Liver (tissue), 9 donors: ENCODE results near the gene IFT80. TPM values are rescaled to one million over a fixed set of nuclear protein-coding genes. Genes with fewer than 3 reads are reported as not detected.

Source experiments
- DNase-seq: peaks from one replicate; pipeline ENCODE4 v3.0.0-alpha.2; 2017; ENCODE audit warnings: low spot score
- H3K27ac ChIP-seq, 2 donors: one replicate each; pipeline ENCODE4 v1.7.0; 2013; ENCODE audit warnings: inconsistent platforms in 2 of 2, low read length in 2 of 2, control low read depth in 1 of 2, low read depth in 1 of 2, mild to moderate bottlenecking in 1 of 2
- H3K27me3 ChIP-seq, 4 donors: one replicate each; pipeline versions ENCODE4 v1.6.1 to v1.7.0; 2013; ENCODE audit warnings: low read length in 3 of 4, inconsistent platforms in 1 of 4, mild to moderate bottlenecking in 1 of 4, moderate library complexity in 1 of 4; ENCODE audit not compliant: control insufficient read depth in 4 of 4, insufficient read depth in 4 of 4
- H3K36me3 ChIP-seq, 4 donors: one replicate each; pipeline versions ENCODE4 v1.6.1 to v1.7.0; 2013; ENCODE audit warnings: low read length in 3 of 4, mild to moderate bottlenecking in 3 of 4, low read depth in 1 of 4, moderate library complexity in 1 of 4; ENCODE audit not compliant: control insufficient read depth in 4 of 4, insufficient read depth in 3 of 4
- H3K4me1 ChIP-seq, 4 donors: one replicate each; pipeline versions ENCODE4 v1.6.1 to v1.7.0; 2013; ENCODE audit warnings: low read length in 3 of 4, mild to moderate bottlenecking in 3 of 4, moderate library complexity in 1 of 4; ENCODE audit not compliant: control insufficient read depth in 4 of 4, insufficient read depth in 4 of 4
- H3K4me3 ChIP-seq, 3 donors: one replicate each; pipeline versions ENCODE4 v1.6.1 to v1.7.0; 2013; ENCODE audit warnings: low read length in 3 of 3, control low read depth in 1 of 3, low read depth in 1 of 3, mild to moderate bottlenecking in 1 of 3
- H3K9ac ChIP-seq, 2 donors: one replicate each; pipeline ENCODE4 v1.7.0; 2013; ENCODE audit warnings: low read length in 2 of 2, mild to moderate bottlenecking in 2 of 2, moderate library complexity in 2 of 2, control low read depth in 1 of 2, low read depth in 1 of 2
- H3K9me3 ChIP-seq, 4 donors: one replicate each; pipeline versions ENCODE4 v1.6.1 to v1.7.0; 2013; ENCODE audit warnings: low read length in 3 of 4; ENCODE audit not compliant: control insufficient read depth in 4 of 4
- CTCF ChIP-seq: fragments of 150-350 bp; IDR thresholded peaks from 2 replicates; pipeline ENCODE4 v1.5.1; 2017; ENCODE audit warnings: improper control_type of control experiment, low read depth, low read length; ENCODE audit not compliant: missing input control
- EGR1 ChIP-seq, 2 donors: IDR thresholded peaks; 2 replicates each; pipeline ENCODE4 v1.6.1; 2016 to 2018; ENCODE audit warnings: antibody characterized with exemption in 2 of 2, low read depth in 2 of 2
- FOXA2 ChIP-seq: IDR thresholded peaks from 2 replicates; pipeline ENCODE4 v1.6.1; 2016; ENCODE audit warnings: antibody characterized with exemption
- GABPA ChIP-seq, 2 donors: IDR thresholded peaks in 1 of 2; conservative IDR thresholded peaks in 1 of 2; 2 replicates each; pipeline ENCODE4 v1.6.1; 2016; ENCODE audit warnings: antibody characterized with exemption in 2 of 2, mild to moderate bottlenecking in 1 of 2, moderate library complexity in 1 of 2
- JUND ChIP-seq, 2 donors: IDR thresholded peaks; 2 replicates each; pipeline ENCODE4 v1.6.1; 2016; ENCODE audit warnings: antibody characterized with exemption in 2 of 2
- NR2F2 ChIP-seq: IDR thresholded peaks from 2 replicates; pipeline ENCODE4 v1.6.1; 2016; ENCODE audit warnings: antibody characterized with exemption
- REST ChIP-seq: IDR thresholded peaks from 2 replicates; pipeline ENCODE4 v1.6.1; 2016; ENCODE audit warnings: antibody characterized with exemption, mild to moderate bottlenecking
- RXRA ChIP-seq, 2 donors: IDR thresholded peaks; 2 replicates each; pipeline ENCODE4 v1.6.1; 2017 to 2018; ENCODE audit warnings: antibody characterized with exemption in 2 of 2, mild to moderate bottlenecking in 1 of 2
- TAF1 ChIP-seq: conservative IDR thresholded peaks from 2 replicates; pipeline ENCODE4 v1.6.1; 2016; ENCODE audit warnings: antibody characterized with exemption, mild to moderate bottlenecking
- YY1 ChIP-seq: IDR thresholded peaks from 2 replicates; pipeline ENCODE4 v1.6.1; 2016; ENCODE audit warnings: antibody characterized with exemption, mild to moderate bottlenecking
- WGBS: extraction: QIAGEN DNeasy Blood & Tissue Kit; methylation state at CpG from one replicate; pipeline ENCODE4 v1.1.7; 2013; 5-methylcytosine and 5-hydroxymethylcytosine counted together
- polyA plus RNA-seq, 2 donors: library from polyadenylated mRNA; stranded (reverse) in 1 of 2; unstranded in 1 of 2; fragments of 200-250 nt in 1 of 2; fragments of >200 nt in 1 of 2; fragmentation: Nextera tagmentation in 1 of 2; extraction: Ambion mirVana in 1 of 2; gene quantifications; one replicate each; pipeline versions ENCODE4 v1.2.1 to v1.2.3, GENCODE V29; 2013 to 2015
- total RNA-seq, 2 donors: library from RNA; depleted of rRNA; stranded (reverse); fragments of >200 nt; gene quantifications; one replicate each; pipeline ENCODE4 v1.2.3, GENCODE V29; 2014
- TF ChIP-seq, protein P1 (sequence below): IDR thresholded peaks from 2 replicates; pipeline ENCODE4 v1.6.1; 2016; ENCODE audit warnings: antibody characterized with exemption
- donor health status: healthy.
- donor health status: healthy.
- donor health status: healthy.
- donor health status: healthy.
- donor health status: healthy.

Gene IFT80
- total and polyA plus RNA-seq, 4 donors, result 3.5 to 15.7 (median 8.3) TPM

DNA sequence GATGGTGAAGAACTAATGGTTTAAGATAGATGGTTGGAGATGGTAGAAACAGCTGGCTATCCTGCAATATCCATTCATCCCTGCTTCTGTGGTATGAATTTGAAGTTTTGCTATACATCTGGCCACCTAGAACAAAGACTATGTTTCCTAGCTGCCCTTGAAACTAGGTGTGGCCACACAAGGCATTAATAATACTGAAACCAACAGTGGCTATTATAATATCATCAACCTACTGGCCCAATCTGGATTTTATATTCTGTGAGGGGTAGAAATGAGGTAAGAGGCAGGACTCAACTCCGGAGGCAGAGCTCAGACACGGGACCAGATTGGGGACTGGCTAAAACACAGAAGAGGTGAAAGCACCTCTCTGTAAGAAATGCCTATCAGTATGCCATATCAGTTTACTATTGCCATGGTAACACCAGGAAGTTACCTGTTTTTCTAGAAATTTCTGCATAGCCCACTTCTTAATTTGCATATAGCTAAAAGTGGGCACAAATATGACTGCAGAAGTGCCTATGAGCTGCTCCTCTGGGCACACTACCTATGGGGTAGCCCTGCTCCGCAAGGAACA lies 8.4 kb downstream of the IFT80 start:
- H3K27me3 ChIP-seq, result no peaks in the 10 kb centered on the region
- 96% methylated on average over 3 of the region's 3 CpGs for WGBS
- H3K27ac ChIP-seq, result no peak overlapping the region
- no peak overlapping the region for H3K9ac ChIP-seq
- DNase-seq, result no peak
- no peaks in the 10 kb centered on the region for H3K36me3 ChIP-seq
- no peak overlapping the region for H3K4me3 ChIP-seq
- H3K9me3 ChIP-seq, result no peaks in the 10 kb centered on the region
- no peaks in the 10 kb centered on the region for H3K4me1 ChIP-seq
- TF ChIP-seq, protein P1, sequence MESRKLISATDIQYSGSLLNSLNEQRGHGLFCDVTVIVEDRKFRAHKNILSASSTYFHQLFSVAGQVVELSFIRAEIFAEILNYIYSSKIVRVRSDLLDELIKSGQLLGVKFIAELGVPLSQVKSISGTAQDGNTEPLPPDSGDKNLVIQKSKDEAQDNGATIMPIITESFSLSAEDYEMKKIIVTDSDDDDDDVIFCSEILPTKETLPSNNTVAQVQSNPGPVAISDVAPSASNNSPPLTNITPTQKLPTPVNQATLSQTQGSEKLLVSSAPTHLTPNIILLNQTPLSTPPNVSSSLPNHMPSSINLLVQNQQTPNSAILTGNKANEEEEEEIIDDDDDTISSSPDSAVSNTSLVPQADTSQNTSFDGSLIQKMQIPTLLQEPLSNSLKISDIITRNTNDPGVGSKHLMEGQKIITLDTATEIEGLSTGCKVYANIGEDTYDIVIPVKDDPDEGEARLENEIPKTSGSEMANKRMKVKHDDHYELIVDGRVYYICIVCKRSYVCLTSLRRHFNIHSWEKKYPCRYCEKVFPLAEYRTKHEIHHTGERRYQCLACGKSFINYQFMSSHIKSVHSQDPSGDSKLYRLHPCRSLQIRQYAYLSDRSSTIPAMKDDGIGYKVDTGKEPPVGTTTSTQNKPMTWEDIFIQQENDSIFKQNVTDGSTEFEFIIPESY, result no peak
- no peak for TF ChIP-seq REST
- TF ChIP-seq CTCF, result no peak
- TF ChIP-seq EGR1 (IDR thresholded peaks at IDR 0.05; ENCODE audit: low read depth in 2 of 2), result no peak

GRCh38 chr3:160384639-160385318 lies 14.2 kb downstream of the IFT80 start:
- TF ChIP-seq CTCF, result no peak
- TF ChIP-seq, protein P1, result no peak
- TF ChIP-seq REST, result no peak
- no peak for TF ChIP-seq JUND (IDR thresholded peaks at IDR 0.05)
- no peak for TF ChIP-seq YY1
- no peak for TF ChIP-seq FOXA2
- TF ChIP-seq EGR1 (IDR thresholded peaks at IDR 0.05; ENCODE audit: low read depth in 2 of 2), result no peak
- no peak for TF ChIP-seq NR2F2
- TF ChIP-seq TAF1, result no peak
- no peak for TF ChIP-seq RXRA (IDR thresholded peaks at IDR 0.05)
- no peak for TF ChIP-seq GABPA (IDR thresholded peaks at IDR 0.05 in 1 of 2, conservative IDR thresholded peaks at IDR 0.05 in 1 of 2)
- Histone ChIP-seq H3K9me3 (no peaks in the 10 kb centered on the region), H3K4me1 (peaks cover 0 to 2% (median 0%) of the 10 kb centered on the region in 4 donors), H3K4me3 (no peak overlapping the region), H3K27ac (no peak overlapping the region), H3K36me3 (no peaks in the 10 kb centered on the region), H3K27me3 (no peaks in the 10 kb centered on the region), H3K9ac (no peak overlapping the region)
- WGBS, result 91% methylated on average over 5 of the region's 5 CpGs
- DNase-seq, result no peak
